ENCODE measurements around the gene RNF213.

The RNF213 gene

GRCh38 chr17:80424878-80425765 is 164.5 kb downstream of the RNF213 start:
- DNase-seq = no peak

DNA sequence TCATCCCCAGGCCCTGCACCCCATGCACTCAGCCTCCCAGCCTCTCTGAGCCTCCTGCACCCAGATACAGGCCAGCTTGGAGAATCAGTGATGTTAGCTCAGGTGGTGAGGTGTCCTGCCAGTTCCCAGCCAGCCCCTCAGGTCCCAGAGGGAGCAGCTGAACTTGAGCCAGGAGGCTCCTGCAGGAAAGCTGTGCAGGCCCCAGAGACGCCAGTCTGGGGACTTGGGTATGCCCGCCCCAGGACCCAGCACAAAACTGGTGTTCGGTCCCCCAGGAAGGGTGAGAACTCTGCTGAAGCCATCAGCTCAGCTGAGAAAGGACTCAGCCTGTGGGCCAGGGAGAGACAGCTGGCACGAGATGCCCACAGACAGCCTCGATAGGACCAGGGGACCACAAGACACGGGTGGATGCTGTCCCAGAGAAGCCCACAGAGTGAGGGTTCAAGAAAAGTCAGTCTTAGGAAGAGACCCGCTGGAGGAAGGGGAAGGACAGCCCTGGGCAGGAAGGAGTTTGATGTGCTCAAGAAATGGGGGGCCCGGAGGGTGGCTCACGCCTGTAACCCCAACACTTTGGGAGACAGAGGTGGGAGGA is 165.3 kb downstream of the RNF213 start:
- DNase-seq = no peak

- DNase-seq = peak; percentile 80
These were observed 166.1 kb downstream of the RNF213 start for GRCh38 chr17:80426671-80427326.

DNA sequence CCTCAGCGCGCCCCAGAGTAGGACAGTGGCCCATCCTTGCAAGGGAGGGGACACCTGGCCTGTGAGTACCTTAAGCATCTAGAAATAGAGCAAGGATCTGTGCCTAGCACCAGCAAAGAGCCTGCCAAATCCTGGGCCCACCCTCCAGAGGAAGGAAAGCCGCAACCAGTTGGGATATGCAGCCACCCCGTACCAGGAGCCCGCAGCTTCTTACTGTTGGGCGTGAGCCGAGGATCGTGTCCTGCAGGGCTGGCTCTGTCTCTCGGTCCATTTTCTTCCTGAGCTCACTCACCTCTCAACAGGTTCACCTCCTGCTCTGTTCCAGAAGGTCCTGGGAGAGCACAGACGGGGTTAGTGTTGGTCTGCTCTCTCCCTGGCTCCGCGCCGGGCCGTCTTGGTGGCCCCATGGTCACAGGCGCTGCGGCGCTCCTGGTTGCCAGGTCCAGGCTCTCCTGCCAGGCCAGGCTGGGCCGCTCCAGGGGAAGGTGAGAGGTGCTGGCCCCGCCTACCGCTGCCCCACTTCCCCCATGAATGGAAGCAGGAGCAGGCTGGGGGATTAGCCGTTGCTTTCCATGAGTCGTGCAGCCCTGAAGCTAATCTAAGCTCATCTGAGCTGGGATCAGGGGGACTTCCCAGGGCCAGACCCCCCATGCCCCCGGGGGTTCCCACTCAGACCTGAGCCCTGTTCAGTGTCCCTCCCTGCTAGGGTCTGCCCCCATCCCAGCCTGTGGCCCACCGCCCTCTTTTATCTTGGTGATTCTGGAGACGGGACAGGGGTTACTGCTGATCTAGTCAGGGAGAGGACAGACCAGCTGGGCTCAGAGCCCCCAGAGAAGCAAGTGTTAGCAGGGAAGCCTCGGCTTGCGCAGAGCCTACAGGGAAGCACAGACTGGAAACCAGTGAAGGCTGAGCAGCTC is 167.0 kb downstream of the RNF213 start:
- no peak for DNase-seq

GRCh38 chr17:80428363-80428762 is 167.7 kb downstream of the RNF213 start:
- no peak for DNase-seq

DNA sequence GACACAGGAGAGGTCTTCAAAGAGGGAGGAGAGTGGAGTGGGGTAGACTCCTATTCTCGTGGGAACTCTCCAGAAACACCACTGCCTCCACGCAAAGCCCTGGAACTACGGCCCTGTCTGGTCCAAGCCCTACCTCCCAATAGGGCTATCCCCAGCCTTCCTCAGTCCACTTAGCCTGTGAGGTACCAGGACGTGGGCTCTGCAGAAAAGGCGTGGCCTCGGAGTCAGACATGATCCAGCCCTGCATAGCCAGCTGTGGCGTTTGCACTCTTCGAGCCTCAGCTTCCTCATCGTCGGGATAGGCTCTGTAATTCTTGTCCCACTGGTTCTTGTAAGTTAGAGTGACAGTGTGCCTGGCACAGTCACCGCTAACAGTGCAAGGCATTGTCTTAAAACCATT is 168.1 kb downstream of the RNF213 start:
- no peak for DNase-seq

DNA sequence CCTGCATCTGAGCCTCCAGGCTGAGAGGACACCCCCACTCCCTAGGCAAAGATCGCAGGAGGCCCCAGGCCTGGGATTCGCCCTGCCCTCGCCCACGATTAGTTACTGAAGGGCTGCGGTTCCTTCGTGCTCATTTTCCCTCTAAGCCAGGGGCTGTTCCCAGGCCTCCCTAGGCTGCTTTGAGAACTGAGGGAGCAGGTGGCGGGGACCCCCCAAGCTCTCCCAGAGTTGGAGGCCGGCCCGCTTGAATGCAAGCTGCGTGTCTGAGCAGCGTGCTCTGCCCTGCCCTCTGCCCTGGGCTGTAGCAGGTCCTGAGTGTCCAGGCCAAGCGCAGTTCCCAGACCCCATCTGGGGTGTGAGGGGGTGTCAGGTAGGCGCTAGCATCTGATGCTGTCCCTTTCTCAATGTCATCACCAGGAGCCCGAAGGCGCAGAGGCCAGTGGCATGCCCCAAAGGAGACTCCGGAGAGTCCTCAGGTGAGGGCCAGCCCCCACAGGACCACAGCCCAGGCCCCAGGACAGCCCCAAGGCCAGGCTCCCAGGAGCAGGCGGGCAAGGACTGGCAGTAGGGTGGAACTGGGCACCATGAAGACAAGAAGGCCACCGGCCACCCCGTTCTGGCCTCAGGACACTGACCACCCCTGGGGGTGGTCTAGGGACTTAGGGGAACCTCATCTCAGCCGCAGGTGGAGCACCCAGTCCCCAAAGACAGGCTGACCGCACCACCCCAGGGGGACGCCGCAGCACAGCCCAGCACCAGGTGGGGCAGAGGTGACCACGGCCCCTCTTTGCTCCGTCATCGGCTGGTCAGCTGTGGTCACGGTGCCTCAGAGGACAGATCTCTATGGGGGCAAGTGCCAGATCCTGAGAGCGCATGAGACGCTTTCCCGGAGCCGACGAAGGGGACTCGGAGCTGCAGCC is 169.0 kb downstream of the RNF213 start:
- DNase-seq = no peak

- DNase-seq = no peak
These were observed 170.0 kb downstream of the RNF213 start for GRCh38 chr17:80430446-80431245.

DNA sequence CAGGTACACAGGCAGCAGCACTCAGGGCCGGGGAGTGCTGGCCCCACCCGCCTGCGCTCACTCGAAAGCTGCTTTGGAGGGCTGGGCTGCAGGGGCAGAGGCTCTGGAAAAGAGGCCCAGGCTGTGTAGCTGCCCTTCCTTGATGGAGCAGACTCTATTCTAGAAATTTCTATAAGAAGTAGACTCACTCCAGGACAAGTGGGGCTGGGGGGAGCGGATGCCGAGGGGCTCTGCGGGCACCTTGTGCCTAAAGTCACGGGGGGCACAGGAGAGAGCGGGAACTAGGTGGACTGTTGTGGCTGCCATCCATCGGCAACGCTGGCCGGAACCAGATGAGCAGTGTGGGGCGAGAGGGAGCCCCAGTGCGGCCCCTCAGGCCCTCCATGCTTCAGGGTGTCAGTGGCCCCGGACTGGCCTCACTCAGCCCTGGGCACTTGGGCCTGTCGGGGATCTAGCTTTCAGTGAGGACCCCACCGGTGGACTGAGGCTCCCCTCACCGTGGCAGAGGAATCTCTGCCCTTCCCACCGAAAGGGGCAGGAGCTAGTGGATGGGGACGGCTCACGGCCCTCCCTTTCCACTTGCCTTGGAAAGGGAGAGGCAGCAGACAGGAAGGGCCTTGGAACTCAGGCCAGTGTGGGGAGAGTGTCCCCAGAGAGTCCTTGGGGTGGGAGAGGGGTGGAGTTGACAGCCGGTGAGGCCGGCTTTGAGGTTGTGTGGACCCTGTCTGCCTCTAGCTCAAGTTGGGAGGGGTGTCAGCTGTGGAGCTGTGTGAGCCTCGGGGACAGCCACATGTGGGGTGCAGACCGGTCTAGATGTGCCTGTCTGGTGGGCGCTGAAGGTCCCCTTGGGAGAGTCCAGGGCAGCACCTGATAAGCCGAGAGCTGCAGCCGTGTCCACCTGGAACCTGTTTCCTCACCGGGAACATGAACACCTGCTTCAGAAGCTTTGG is 170.9 kb downstream of the RNF213 start:
- DNase-seq = no peak

- DNase-seq = no peak
These were observed 171.8 kb downstream of the RNF213 start for GRCh38 chr17:80432350-80432955.

DNA sequence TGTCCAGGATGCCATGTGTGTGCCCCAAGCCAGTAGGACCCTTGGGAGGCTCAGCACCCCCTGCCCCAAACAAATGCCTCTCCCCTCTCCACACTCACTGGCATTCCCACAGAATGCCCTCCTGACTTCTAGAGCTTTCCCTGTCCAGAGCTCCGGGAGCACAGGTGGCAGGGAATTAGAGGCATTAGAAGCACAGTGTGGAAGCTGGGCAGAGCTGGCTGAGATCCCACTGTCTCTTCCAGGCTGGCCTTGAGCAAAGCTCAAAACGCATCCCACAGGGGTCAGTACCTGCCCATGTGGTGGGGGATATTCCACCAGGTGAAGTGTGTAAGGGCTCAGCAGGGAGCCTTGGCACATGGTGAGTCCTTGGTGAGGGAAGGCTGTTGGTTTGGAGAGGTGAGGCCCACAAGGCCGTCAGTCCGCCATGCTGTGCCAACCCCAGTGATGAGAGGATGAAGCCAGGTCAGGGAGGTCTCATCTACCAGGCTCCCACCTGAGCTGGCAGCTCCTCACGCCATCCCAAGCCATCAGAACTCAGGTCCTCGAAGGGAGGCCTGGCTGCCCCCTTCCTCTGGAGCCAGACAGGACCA is 172.4 kb downstream of the RNF213 start:
- no peak for DNase-seq

DNA sequence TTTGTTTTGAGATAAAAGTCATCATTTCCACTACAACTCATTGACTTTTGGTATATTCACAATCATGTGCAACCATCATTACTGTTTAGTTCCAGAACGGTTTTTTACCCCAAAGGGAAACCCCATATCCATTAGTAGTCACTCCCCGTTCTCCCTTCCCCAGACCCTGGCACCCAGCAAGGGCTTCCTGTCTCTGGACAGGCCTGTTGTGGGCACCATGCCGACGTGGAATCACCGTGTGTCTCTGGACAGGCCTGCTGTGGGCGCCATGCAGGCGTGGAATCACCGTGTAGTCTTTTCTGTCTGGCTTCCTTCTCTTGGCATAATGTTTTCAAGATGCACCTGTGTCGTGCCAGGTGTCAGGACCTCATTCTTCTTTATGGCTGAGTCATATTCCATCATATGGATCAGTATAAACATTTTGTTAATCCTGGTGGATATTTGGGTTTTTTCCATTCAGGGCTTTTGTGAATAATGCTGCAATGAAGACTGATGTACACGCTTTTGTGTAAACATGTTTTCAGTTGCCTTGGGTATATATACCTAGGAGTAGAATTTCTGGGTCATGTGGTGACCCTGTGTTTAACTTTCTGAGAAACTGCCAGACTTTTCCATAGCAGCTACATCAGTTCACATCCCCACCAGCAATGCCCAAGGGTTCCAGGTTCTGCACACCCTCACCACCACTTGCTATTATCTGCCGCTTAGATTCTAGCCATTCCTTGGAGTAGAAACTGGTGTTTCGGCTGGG is 173.4 kb downstream of the RNF213 start:
- no peak for DNase-seq

DNA sequence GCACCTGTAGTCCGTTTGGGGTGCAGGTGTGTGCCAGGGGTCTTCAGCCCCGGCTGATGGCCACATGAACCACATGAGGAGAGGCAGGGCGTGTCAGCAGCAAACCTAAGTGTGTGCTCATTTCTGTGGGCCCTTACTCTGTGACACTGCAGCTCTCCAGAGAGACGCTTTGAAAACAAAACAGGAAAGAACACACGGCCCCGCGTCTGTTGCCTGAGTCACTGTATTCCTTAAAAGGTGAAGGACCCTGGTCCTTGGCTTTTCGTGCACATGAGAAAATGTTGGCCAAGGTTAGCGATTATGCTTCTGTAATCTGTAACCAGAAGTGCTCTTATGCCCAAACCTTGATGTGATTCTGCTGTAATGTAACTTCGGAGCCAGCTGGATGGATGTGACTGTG is 176.9 kb downstream of the RNF213 start:
- DNase-seq = no peak

- DNase-seq = no peak
These were observed 178.2 kb downstream of the RNF213 start for GRCh38 chr17:80438806-80439205.

GRCh38 chr17:80439499-80439898 is 178.8 kb downstream of the RNF213 start:
- DNase-seq = no peak

- peak; percentile 69 for DNase-seq
These were observed 180.5 kb downstream of the RNF213 start for GRCh38 chr17:80441133-80441578.

GRCh38 chr17:80441598-80442322 is 181.1 kb downstream of the RNF213 start:
- DNase-seq = no peak
